ENCODE measurements around the gene SCT. TPM values are rescaled to one million over a fixed set of nuclear protein-coding genes. Genes with fewer than 3 reads are reported as not detected.
A peak's percentile ranks its signal among the peaks of the same experiment; 100 is the strongest.

SCT gene
- total RNA-seq, 1 donor from 2014 or later, result not detected

DNA sequence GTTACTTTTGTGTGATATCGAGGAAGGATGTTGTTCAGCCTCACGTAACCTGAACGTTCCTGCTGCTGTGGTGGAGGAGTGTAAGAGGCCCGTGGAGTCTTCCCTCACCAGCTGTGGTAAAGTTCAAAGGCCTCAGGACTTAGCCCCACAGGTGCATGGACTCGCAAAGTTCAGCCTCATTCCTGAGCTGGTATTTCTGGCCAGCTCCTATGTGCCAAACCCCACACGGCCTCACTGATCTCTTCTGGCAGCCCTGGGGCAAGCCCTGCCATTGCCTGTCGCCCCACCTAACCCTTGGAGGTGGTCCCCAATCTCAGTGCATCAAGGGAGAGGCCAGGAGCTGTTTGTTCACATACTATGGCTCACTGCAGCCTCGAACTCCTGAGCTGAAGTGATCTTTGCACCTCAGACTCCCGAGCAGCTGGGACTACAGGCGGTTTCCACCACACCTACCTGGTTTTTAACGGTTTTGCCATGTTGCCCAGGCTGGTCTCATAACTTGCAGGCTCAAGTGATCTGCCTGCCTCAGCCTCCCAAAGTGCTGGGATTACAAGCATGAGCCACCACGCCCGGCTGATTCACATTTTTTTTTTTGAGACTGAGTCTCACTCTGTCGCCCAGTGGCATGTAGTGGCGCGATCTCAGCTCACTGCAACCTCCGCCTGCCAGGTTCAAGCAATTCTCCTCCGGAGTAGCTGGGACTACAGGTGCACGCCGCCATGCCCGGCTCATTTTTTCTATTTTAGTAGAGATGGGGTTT, 48.5 kb downstream of the SCT start:
- TF ChIP-seq, protein P1, sequence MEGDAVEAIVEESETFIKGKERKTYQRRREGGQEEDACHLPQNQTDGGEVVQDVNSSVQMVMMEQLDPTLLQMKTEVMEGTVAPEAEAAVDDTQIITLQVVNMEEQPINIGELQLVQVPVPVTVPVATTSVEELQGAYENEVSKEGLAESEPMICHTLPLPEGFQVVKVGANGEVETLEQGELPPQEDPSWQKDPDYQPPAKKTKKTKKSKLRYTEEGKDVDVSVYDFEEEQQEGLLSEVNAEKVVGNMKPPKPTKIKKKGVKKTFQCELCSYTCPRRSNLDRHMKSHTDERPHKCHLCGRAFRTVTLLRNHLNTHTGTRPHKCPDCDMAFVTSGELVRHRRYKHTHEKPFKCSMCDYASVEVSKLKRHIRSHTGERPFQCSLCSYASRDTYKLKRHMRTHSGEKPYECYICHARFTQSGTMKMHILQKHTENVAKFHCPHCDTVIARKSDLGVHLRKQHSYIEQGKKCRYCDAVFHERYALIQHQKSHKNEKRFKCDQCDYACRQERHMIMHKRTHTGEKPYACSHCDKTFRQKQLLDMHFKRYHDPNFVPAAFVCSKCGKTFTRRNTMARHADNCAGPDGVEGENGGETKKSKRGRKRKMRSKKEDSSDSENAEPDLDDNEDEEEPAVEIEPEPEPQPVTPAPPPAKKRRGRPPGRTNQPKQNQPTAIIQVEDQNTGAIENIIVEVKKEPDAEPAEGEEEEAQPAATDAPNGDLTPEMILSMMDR (IDR thresholded peaks at IDR 0.05), result no peak
- peaks cover 14 to 22% of the 10 kb centered on the region in 2 donors for H3K36me3 ChIP-seq
- intact Hi-C loops (cut with DNase I), result loop anchor here (5.0 kb wide), 1 partner anchor 341 kb away; the partner anchor contains the start of genes PSMD13 and SIRT3
- no peak for DNase-seq (ENCODE audit: low spot score in 2 of 2)
- H3K27ac ChIP-seq, result no peak overlapping the region
- no peaks in the 10 kb centered on the region for H3K9me3 ChIP-seq
- peaks cover 11 to 38% of the 10 kb centered on the region in 2 donors for H3K4me1 ChIP-seq
- H3K27me3 ChIP-seq, result no peaks in the 10 kb centered on the region
- peak overlapping the region; percentile 77 to 81 for H3K4me3 ChIP-seq

DNA sequence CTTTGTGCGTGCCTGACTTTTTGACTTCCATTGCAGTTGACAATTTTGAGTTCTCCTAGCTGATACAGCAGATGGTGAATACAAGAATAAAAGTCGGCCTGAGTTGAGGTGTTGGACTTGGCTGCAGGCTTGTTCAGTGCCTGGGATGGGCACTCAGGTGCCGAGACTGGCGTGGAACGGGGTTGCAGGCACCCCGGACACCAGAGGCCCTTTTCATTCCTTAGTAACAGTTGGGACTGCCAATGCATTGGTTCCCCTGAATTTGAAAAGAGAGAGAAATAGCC, 49.4 kb downstream of the SCT start:
- no peak overlapping the region for H3K27ac ChIP-seq
- DNase-seq (ENCODE audit: low spot score in 2 of 2), result no peak
- H3K9me3 ChIP-seq, result no peaks in the 10 kb centered on the region
- TF ChIP-seq, protein P1 (IDR thresholded peaks at IDR 0.05), result no peak
- H3K4me3 ChIP-seq, result peak overlapping the region; percentile 77 to 81
- intact Hi-C loops (cut with DNase I), result loop anchor here (2.0 to 5.0 kb wide), 3 partner anchors 37 to 340 kb away; partner anchors contain the start of genes IRF7, PSMD13, RNH1 and SIRT3
- no peaks in the 10 kb centered on the region for H3K27me3 ChIP-seq
- H3K36me3 ChIP-seq, result peaks cover 5 to 13% of the 10 kb centered on the region in 2 donors
- peaks cover 11 to 38% of the 10 kb centered on the region in 2 donors for H3K4me1 ChIP-seq

DNA sequence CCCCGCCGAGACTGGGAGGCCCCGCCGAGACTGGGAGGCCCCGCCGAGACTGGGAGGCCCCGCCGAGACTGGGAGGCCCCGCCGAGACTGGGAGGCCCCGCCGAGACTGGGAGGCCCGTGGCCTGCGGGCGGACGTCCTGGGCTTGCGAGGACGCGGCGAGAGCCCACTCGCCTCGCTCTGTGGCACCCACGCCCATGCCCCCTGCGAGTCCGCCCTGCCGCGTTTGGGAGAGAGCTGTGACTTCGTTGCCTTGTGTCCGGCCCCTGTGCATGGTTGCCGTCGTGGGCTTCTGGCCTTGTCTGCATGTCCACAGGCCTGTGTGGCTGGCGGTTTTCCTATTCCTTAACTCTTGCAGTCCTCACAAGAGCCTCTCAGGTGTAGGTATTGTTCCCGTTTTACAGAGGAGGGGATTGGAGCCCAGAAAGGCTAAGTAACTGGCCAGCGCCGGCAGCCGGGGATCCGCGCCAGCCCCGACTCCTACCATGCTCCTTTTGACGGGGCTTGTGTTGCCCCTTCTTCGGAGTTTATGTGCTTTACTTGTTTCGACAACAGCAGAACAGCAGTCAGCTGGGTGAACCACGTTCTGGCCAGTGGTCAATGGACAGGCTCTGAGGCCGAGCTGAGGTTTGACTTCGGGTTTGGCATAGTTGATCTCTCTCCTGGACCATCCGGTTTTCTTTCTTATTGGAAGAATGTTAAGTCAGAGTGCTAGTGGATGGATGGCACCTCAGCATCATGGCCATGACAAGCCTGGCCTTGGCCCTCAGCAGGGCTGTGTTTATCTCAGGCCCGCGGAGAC, 50.0 kb downstream of the SCT start:
- TF ChIP-seq, protein P1 (IDR thresholded peaks at IDR 0.05), result no peak
- peak overlapping the region; percentile 51 to 90 for H3K27ac ChIP-seq
- peak overlapping the region; percentile 77 to 81 for H3K4me3 ChIP-seq
- H3K27me3 ChIP-seq, result no peaks in the 10 kb centered on the region
- H3K36me3 ChIP-seq, result peaks cover 3 to 7% of the 10 kb centered on the region in 2 donors
- intact Hi-C loops (cut with DNase I), result loop anchor here (1.0 to 5.0 kb wide), 5 partner anchors 38 to 340 kb away; partner anchors contain the start of genes DEAF1, HRAS, IRF7 and PSMD13
- peaks cover 11 to 38% of the 10 kb centered on the region in 2 donors for H3K4me1 ChIP-seq
- no peaks in the 10 kb centered on the region for H3K9me3 ChIP-seq
- DNase-seq (ENCODE audit: low spot score in 2 of 2), result no peak

Other genes with a start within 250 kb of the SCT start
- gene PKP3, start 233.0 kb downstream of the SCT start, total RNA-seq, result not detected
- gene SIGIRR, start 212.2 kb downstream of the SCT start, total RNA-seq, result 121 TPM
- gene ANO9, start 185.2 kb downstream of the SCT start, total RNA-seq, result 4.0 TPM
- gene PTDSS2, start 176.9 kb downstream of the SCT start, total RNA-seq, result 185 TPM
- 649 TPM for gene RNH1, start 119.9 kb downstream of the SCT start, total RNA-seq
- gene HRAS, start 91.6 kb downstream of the SCT start, total RNA-seq, result 21.6 TPM
- not detected for gene LRRC56, start 89.7 kb downstream of the SCT start, total RNA-seq
- gene LMNTD2, start 66.4 kb downstream of the SCT start, total RNA-seq, result 1.1 TPM
- gene RASSF7, start 66.2 kb downstream of the SCT start, total RNA-seq, result 3.5 TPM
- 25.4 TPM for gene PHRF1, start 50.7 kb downstream of the SCT start, total RNA-seq
- gene IRF7, start 11.2 kb downstream of the SCT start, total RNA-seq, result 44.6 TPM
- 5.0 TPM for gene CDHR5, start 2.2 kb downstream of the SCT start, total RNA-seq
- not detected for gene DRD4, start 10.1 kb upstream of the SCT start, total RNA-seq
- 60.5 TPM for gene DEAF1, start 68.0 kb upstream of the SCT start, total RNA-seq
- 1.3 TPM for gene TMEM80, start 68.6 kb upstream of the SCT start, total RNA-seq
- 76.7 TPM for gene EPS8L2, start 79.0 kb upstream of the SCT start, total RNA-seq
- 245 TPM for gene TALDO1, start 120.3 kb upstream of the SCT start, total RNA-seq
- 12.2 TPM for gene GATD1, start 150.3 kb upstream of the SCT start, total RNA-seq
- not detected for gene CEND1, start 162.9 kb upstream of the SCT start, total RNA-seq
- gene SLC25A22, start 171.1 kb upstream of the SCT start, total RNA-seq, result 5.6 TPM
- gene PIDD1, start 178.1 kb upstream of the SCT start, total RNA-seq, result 7.1 TPM
- gene RPLP2, start 182.8 kb upstream of the SCT start, total RNA-seq, result 897 TPM
- gene PNPLA2, start 191.7 kb upstream of the SCT start, total RNA-seq, result 214 TPM
- 20.5 TPM for gene CRACR2B, start 200.7 kb upstream of the SCT start, total RNA-seq
- 898 TPM for gene CD151, start 205.8 kb upstream of the SCT start, total RNA-seq
- 141 TPM for gene POLR2L, start 215.3 kb upstream of the SCT start, total RNA-seq
- 252 TPM for gene TSPAN4, start 215.7 kb upstream of the SCT start, total RNA-seq

All from ascending aorta (tissue), 2 donors.